Hippocampal formation (tissue), 2 donors: ENCODE results near the gene TEAD3.

Experiments
- DNase-seq, 2 donors: peaks; one replicate each; lab custom pipeline; 2025; lab: John Stamatoyannopoulos, UW

TEAD3 gene

GRCh38 chr6:35512740-35513139, 15.9 kb upstream of the TEAD3 start, which contains the start of gene TULP1:
TSS of gene TULP1 (minus strand) at chr6:35512896. CDS start at chr6:35512858, 38 bp downstream.
- no peak for DNase-seq

GRCh38 chr6:35512006-35512405, 15.1 kb upstream of the TEAD3 start:
- DNase-seq: no peak

- DNase-seq: no peak
Observed at GRCh38 chr6:35511562-35511941, 14.7 kb upstream of the TEAD3 start.

DNA sequence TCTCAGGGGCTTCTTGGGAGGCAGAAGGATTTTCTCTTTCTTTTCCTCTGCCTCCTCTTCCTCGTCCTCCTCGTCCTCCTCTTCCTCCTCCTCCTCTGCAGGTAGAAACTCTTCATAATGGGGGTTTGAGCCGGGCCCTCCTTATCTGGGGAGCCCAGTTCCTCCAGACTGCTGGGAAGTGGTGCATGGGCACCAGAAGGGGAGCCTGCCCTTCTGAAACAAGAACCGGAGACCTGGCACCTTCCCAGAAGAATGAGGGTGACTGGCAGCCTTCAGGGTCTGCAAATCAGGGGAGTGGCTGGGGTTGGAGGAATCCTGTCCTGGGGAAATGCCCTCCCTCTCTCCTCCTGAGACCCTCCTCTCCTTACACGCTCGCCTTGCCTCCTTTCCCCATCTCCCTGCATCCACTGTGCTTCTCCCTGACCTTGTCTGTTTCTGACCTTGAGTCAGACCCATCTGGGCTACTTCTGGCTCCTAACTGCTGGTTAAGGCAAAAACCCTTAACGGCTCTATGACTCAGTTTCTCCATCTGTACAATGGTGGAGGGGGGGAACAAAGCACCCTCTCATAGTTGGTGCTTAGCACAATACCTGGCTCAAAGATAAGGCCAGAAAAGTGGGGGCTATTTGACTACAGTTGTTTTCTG, 14.2 kb upstream of the TEAD3 start:
- DNase-seq: no peak

DNA sequence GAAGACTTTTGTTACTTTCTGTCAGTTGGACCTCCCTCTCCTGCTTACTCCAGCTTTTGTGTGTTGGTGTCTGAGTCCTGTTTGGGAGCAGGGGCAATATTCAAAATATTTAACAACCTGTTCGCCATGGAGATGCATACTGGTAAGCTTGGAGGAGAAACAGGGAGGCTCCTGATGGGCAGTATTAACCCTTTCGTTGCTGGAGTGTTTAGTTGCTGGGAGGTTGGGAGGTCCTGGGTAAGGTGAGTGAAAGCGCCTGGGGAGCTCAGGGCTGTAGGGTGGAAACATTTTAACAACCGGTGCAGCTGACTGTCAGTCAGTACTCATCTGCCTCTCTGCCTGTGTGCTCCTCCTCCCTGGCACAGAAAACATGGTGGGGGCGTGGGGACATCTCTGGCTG, 11.7 kb upstream of the TEAD3 start:
- no peak for DNase-seq

DNA sequence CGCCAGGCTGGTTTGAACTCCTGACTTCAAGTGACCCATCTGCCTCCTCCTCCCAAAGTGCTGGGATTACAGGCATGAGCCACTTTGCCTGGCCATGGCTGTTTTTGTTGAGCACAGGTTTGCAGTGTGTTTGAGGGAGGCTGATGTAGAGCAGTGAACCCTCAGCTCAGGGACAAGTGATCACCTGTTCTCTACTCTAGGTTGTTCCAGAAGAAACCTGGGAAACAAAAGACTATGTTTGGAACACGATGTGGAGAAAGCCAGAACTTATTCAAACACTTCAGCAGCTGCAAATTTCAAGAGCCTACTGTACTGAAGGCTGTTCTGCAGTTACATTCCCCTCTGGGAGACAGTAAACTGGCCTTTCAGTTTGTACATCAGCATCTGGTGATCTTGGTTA, 11.1 kb upstream of the TEAD3 start:
- DNase-seq: no peak

GRCh38 chr6:35507221-35507620, 10.3 kb upstream of the TEAD3 start:
- DNase-seq: no peak

GRCh38 chr6:35506536-35506935, 9.7 kb upstream of the TEAD3 start:
- no peak for DNase-seq

DNA sequence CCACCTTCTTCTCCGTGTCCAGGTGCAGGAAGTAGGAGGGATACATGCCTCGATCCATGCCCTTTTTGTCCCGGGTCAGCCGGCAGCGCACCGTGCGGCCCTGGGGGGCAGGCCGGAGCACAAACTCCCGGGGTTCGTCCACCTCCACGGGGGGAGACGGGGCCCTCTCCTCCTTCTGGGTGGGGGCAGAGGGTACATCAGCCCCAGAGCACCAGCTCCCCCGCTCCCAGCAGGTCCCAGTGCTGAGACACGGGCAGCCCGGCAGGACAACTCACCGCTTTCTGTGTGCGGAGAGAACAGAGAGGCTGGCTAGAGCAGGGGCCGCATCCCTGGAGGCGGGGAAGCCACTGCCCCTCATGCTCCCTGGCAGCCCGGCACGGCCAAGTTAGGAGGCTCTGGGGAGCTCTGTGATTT, 9.1 kb upstream of the TEAD3 start:
- no peak for DNase-seq

- no peak for DNase-seq
Observed at GRCh38 chr6:35503534-35503933, 6.7 kb upstream of the TEAD3 start.

GRCh38 chr6:35501784-35502183, 4.9 kb upstream of the TEAD3 start:
- no peak for DNase-seq

GRCh38 chr6:35500782-35501181, 3.9 kb upstream of the TEAD3 start:
- no peak for DNase-seq

GRCh38 chr6:35499372-35499771, 2.5 kb upstream of the TEAD3 start:
- no peak for DNase-seq

GRCh38 chr6:35498422-35499067, 1.7 kb upstream of the TEAD3 start:
- DNase-seq: no peak

GRCh38 chr6:35497571-35498421, 917 bp upstream of the TEAD3 start:
- DNase-seq: no peak

- no peak for DNase-seq
Observed at GRCh38 chr6:35496036-35496840, 641 bp downstream of the TEAD3 start.

- no peak for DNase-seq
Observed at GRCh38 chr6:35495258-35496035, 1.4 kb downstream of the TEAD3 start.

GRCh38 chr6:35494161-35494563, 2.7 kb downstream of the TEAD3 start:
- no peak for DNase-seq

GRCh38 chr6:35493307-35493983, 3.4 kb downstream of the TEAD3 start:
- DNase-seq: no peak

GRCh38 chr6:35492974-35493284, 4.0 kb downstream of the TEAD3 start:
- no peak for DNase-seq
